ENCODE data around the gene FGD1. TPM values are rescaled to one million over a fixed set of nuclear protein-coding genes. Genes with fewer than 3 reads are reported as not detected.
A peak's percentile ranks its signal among the peaks of the same experiment; 100 is the strongest.
"Not testable (repeated sequence)": the region's sequence is repeated elsewhere in the genome, so short reads cannot be mapped to it uniquely, and the experiment has no call there.

Gene FGD1
- total RNA-seq, result not detected

DNA sequence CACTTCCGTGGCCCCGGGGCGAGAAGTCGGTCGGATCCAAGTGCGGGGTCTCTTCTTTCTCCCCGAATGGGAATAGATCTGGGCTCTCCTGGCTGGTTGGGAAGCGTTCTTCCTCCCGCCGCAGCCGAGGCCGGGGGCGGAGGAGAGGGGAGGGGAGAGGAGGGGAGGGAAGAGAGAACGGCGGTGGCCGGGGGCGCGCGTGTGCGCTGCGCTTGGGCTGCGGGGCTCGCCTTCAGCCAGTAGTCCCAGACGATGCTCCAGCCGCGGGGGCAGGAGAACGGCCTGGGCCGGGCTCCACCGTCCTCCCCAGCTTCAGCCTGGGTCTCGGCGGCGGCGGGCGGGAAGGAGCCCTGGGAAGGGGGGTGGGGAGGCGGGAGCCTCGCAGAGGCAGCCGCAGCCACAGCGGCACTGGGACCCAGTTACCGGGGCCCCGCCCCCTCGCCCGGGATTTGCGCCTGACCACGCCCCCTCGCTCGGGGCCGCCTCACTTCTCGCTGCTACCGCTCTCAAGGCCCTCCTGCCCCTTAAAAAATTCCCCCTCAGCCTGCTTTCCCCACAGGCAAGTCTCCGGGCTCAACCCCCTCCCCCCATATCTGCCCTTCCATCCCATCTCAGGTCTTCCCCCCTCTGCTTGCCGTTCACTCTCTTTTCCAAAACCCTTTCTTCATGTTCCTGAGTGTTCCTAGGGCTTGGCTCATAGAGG is at the start of gene FGD1:
Gene FGD1 (minus strand): TSS at position 421 of the 703 bp plus-strand sequence. CDS start 802 bp downstream, outside the sequence.
- no peaks in the 10 kb centered on the region for H3K4me1 ChIP-seq (ENCODE audit: insufficient read depth, low read length)
- peaks cover 13% of the 10 kb centered on the region for H3K27me3 ChIP-seq (ENCODE audit: insufficient read depth, low read length)
- H3K4me3 ChIP-seq (ENCODE audit: low read length), result no peak within 1 kb of the TSS
- no peaks in the 10 kb centered on the region for H3K9me3 ChIP-seq (ENCODE audit: low read depth, low read length)

DNA sequence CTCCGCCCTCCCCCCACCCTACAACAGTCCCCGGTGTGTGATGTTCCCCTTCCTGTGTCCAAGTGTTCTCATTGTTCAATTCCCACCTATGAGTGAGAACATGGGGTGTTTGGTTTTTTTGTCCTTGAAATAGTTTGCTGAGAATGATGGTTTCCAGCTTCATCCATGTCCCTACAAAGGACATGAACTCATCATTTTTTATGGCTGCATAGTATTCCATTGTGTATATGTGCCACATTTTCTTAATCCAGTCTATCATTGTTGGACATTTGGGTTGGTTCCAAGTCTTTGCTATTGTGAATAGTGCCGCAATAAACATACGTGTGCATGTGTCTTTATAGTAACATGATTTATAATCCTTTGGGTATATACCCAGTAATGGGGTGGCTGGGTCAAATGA is 46.2 kb upstream of the FGD1 start:
- H3K4me3 ChIP-seq (ENCODE audit: low read length); H3K9me3 ChIP-seq (ENCODE audit: low read depth, low read length); H3K27me3 ChIP-seq (ENCODE audit: insufficient read depth, low read length); H3K4me1 ChIP-seq (ENCODE audit: insufficient read depth, low read length): not testable (repeated sequence)

DNA sequence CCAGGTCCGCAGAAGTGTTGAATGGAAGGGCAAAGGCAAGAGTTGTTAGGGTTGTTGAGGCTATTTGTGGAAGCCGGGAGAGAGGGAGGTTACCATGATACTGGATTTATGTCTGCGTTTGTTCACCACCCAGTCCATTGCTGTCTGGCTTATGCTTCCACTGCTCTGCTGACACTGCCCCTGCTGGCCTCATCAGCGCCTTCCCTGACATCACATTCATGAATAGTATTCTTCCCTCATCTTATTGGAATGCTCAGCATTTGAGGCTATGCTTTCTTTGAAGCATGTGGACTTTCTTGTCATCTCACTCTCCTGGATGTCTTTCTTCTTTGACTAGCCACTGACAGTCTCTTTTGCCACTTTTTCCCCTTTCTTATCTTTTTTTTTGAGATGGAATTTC is 44.3 kb upstream of the FGD1 start:
- Histone ChIP-seq H3K9me3 (ENCODE audit: low read depth, low read length) (no peaks in the 10 kb centered on the region), H3K4me3 (ENCODE audit: low read length) (no peak overlapping the region), H3K4me1 (ENCODE audit: insufficient read depth, low read length) (no peaks in the 10 kb centered on the region), H3K27me3 (ENCODE audit: insufficient read depth, low read length) (no peaks in the 10 kb centered on the region)

DNA sequence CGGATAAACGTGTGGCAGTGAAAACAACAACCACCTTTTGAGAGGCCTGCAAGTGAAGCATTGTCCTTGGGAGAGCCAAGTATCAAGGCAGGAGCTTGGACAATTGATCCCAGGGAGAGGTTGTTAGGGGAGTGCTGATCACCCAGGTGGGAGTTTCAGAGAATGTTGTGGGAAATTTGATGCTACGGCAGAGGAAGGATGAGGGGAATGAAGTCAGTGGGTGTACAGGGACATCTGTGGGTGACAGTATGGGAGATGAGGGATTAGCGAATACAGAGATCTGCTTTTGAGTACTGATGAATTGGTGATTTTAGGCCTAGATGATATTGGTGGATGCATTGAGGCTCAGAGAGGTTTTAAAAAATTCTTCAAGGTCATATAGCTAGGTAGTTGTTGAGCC is 38.2 kb upstream of the FGD1 start:
- H3K9me3 ChIP-seq (ENCODE audit: low read depth, low read length), result no peaks in the 10 kb centered on the region
- no peaks in the 10 kb centered on the region for H3K27me3 ChIP-seq (ENCODE audit: insufficient read depth, low read length)
- H3K4me3 ChIP-seq (ENCODE audit: low read length), result no peak overlapping the region
- H3K4me1 ChIP-seq (ENCODE audit: insufficient read depth, low read length), result peaks cover 30% of the 10 kb centered on the region

DNA sequence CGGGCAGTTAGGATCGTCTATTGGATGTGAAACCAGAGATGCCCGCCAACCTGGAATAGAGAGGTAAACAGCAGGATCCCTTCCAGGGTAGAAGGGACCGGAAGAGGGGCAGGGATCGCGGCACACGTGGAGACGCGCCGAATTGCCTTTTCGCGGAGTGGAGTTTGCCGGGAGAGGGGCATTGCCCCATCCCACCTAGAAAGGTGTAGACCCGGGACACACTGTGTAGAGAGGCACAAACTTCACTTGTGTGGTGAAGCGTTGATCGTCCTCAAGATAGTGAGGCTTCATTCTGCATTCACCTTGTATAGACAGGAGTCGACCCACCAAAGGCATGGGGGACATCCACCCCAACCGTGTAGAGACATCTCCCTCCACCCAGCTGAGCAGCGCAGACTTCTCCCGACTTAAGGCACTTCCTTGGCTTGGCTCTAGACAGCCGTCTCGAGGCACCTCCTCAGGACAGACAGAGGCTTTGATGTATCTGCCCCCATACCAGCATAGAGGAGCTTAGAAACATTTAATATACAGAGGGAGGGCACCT is 34.4 kb upstream of the FGD1 start:
- Histone ChIP-seq H3K9me3 (ENCODE audit: low read depth, low read length) (no peaks in the 10 kb centered on the region), H3K4me1 (ENCODE audit: insufficient read depth, low read length) (peaks cover 31% of the 10 kb centered on the region), H3K27me3 (ENCODE audit: insufficient read depth, low read length) (no peaks in the 10 kb centered on the region), H3K4me3 (ENCODE audit: low read length) (peak overlapping the region; percentile 86)

DNA sequence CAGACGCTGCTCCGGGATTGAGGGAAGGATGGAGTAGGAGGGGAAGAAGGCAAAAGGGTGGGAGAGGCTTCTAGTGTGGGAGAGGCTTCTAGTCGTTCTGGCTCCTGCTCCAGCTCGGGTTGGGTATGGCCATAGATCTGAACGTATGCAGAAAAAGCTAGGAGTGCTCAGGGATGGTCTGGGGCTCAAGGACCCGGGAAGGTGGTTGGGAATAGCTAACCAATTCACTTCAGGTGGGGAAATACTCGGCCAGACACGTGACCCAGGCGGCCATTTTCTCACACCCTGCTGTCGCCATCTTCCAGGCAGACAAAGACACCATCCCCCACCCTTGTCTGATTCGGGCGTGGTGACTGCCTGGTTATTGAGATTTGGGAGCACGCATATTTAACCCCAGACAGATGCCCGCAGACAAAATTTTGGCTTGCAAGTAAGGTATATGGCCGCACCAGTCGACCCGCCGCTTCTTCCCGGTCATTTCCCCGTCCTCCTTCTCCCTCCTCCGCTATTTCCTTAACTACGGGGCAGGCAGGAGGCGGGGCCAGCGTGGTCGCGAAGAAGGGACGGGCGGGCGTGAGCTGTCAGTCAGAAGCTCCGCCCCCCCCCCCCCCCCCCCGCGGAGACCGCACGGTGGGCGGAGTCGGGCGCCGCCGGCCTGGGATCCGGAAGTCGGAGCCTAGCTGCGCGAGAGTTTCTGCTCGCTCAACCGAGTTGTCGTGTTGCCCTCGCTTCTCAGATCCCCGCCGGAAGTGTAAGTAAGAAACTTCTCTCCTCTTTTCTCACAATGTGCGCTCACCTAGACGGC is 33.7 kb upstream of the FGD1 start, which contains the start of gene GNL3L:
Gene GNL3L (plus strand): TSS at position 668 of the 805 bp plus-strand sequence. CDS start 2,348 bp downstream, outside the sequence.
- Histone ChIP-seq H3K9me3 (ENCODE audit: low read depth, low read length) (no peaks in the 10 kb centered on the region), H3K27me3 (ENCODE audit: insufficient read depth, low read length) (no peaks in the 10 kb centered on the region), H3K4me3 (ENCODE audit: low read length) (peak within 1 kb of the TSS; percentile 86), H3K4me1 (ENCODE audit: insufficient read depth, low read length) (peaks cover 31% of the 10 kb centered on the region)

DNA sequence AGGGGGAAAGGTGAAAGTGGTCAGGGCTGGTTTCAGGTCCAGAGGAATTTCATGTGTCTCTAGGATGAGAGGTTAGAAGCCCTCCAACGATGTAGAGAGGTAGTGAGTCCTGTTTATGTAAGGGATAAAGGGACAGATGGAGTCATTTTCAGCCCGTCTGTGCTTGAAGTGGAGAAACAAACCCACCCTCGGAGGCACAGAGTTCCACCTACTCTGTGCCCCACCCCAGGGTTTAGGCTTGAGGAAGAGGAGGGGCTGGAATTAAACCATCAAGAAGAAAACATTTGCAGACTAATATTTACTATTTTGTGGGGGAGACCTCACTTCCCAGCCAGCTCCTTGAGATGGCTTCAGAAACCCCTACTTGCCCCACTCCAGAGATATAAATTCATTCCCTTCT is 33.1 kb upstream of the FGD1 start:
- Histone ChIP-seq H3K27me3 (ENCODE audit: insufficient read depth, low read length) (no peaks in the 10 kb centered on the region), H3K4me1 (ENCODE audit: insufficient read depth, low read length) (peaks cover 26% of the 10 kb centered on the region), H3K4me3 (ENCODE audit: low read length) (no peak overlapping the region), H3K9me3 (ENCODE audit: low read depth, low read length) (no peaks in the 10 kb centered on the region)

DNA sequence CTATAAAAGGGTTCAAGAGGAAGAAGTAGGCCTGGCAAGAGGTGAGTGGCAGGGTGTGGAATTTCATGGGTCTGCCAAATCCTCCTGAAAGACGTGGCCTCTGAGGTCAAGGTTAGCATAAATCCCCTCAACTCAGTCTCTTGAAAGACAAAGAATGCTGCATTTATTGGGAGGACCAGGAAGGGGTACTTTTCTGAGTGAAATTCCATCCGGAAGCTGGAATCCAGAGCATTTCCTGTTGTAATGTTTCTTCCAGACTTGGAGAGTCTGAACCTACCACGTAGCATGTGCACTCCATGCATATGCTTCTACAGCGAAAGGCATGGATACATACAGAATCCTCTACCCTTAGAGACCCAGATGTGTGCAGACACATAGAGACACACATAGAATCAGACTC is 13.4 kb upstream of the FGD1 start:
- no peak overlapping the region for H3K4me3 ChIP-seq (ENCODE audit: low read length)
- H3K27me3 ChIP-seq (ENCODE audit: insufficient read depth, low read length), result no peaks in the 10 kb centered on the region
- H3K9me3 ChIP-seq (ENCODE audit: low read depth, low read length), result no peaks in the 10 kb centered on the region
- H3K4me1 ChIP-seq (ENCODE audit: insufficient read depth, low read length), result no peaks in the 10 kb centered on the region

DNA sequence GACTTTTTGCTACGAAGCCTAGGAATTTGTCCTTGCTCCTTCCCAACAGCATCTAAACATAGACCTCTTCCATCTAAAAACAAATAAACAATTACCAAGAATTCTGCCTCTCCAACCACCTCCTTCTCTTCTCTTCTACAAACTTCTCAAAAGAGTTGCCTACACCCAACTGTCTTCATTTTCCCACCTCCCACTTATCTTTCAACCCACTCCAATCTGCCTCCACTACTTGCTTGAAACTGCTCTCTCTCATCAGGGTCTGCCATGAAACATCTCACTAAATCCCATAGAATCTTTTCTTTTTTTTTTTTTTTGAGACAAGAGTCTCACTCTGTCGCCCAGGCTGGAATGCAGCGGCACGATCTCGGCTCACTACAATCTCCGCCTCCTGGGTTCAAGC is 902 bp upstream of the FGD1 start:
- H3K27me3 ChIP-seq (ENCODE audit: insufficient read depth, low read length), result peaks cover 13% of the 10 kb centered on the region

DNA sequence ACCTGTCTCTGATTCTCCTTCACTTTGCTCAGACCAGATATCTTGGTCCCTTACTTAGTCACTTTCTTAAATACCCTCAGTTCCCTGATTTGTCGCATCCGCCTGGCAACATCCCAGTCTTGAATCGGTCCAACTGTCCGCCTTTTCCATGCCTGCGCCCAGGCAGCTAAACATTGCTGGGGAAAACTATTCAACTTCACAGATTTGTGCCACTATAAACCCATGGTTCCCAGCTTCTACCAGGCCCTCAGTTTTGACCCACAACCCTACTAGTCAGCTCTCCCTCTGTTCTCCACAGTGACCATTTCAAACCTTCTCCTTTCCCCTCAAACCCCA is 451 bp upstream of the FGD1 start:
- no peaks in the 10 kb centered on the region for H3K9me3 ChIP-seq (ENCODE audit: low read depth, low read length)
- H3K27me3 ChIP-seq (ENCODE audit: insufficient read depth, low read length), result peaks cover 13% of the 10 kb centered on the region
- no peaks in the 10 kb centered on the region for H3K4me1 ChIP-seq (ENCODE audit: insufficient read depth, low read length)
- no peak overlapping the region for H3K4me3 ChIP-seq (ENCODE audit: low read length)

More for the DNA sequence above, 902 bp upstream of the FGD1 start:
- Histone ChIP-seq H3K9me3 (ENCODE audit: low read depth, low read length) (no peaks in the 10 kb centered on the region), H3K4me3 (ENCODE audit: low read length) (no peak overlapping the region), H3K4me1 (ENCODE audit: insufficient read depth, low read length) (no peaks in the 10 kb centered on the region)

DNA sequence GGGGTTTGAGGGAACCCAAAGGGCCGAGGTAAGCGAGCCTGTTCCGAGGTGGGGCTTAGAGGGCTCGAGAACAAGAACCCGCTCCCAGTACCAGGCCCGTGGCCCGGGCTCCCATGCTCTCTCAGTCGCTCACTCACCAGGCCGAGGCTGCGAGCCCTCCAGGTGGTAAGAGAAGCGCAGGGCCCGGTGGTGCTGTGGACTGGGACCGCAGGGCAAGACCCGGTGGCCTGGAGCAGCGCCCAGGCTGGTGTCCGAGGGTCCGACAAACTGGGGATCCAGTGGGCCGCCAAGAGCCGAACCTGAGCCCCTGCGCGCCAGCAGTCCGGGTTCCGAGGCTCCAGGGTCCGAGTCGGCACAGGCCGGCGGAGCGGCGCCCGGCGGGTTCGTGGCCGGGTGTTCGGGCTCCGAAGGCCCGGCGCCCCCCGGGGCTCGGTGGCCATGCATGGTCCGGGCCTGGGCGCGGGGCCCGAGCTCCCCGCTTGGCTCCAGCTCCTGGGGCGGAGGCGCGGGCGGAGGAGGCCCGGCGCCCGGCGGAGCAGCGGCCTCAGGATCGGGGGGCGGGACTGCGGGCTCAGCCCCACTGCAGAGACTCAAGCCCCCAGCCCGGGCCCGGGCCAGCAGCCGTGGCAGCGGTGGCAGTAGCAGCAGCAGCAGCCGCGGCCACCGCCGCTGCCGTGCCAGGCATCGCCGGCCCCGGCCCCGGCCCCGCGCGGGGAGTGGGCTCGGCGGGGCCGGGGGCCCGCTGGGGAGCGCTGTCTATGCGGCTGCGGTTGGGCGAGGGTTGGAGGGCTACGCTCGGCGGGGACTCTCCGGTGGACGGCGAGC is 833 bp downstream of the FGD1 start:
- Histone ChIP-seq H3K27me3 (ENCODE audit: insufficient read depth, low read length) (peaks cover 13% of the 10 kb centered on the region), H3K9me3 (ENCODE audit: low read depth, low read length) (no peaks in the 10 kb centered on the region), H3K4me1 (ENCODE audit: insufficient read depth, low read length) (no peaks in the 10 kb centered on the region), H3K4me3 (ENCODE audit: low read length) (no peak overlapping the region)

DNA sequence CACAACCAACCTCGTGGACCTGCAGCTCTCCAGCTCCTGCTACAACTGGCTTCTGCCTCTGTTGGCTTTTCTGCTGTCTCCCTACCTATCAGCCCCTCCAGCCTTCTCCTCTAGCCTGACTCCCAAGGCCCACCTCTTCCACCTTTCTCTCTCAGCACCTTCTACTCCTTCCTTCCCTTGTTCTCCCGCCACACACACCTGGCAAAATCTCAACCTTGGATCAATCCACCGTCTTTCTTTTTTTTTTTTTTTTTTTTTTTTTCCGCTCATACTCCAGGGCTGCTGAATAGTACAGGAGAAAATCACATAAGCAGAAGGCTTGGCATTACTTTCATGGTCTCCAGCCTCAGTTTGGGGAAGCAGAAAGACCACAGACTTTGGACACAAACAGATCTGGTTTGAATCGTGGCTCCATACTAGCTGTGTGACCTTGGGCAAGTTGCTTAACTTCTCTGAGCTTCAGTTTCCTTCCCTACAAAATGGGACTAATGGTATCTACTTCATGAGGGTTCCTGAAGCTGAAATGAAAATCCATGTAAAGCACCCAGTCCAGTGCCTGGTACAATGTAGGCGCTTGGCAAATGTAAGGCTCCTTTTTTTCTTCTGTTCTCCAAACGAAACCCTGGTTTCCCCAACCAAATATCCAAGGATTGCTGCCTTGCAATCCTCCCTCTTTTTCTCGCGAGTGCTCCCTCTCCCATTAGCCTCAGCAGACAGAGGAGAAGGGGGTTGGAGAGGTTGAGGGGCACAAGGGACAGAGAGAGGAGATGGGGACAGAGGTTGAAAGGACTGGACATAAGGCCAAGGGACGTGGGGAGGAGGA is 1.7 kb downstream of the FGD1 start:
- H3K4me3 ChIP-seq (ENCODE audit: low read length), result no peak overlapping the region
- H3K4me1 ChIP-seq (ENCODE audit: insufficient read depth, low read length), result no peaks in the 10 kb centered on the region
- H3K27me3 ChIP-seq (ENCODE audit: insufficient read depth, low read length), result peaks cover 13% of the 10 kb centered on the region
- H3K9me3 ChIP-seq (ENCODE audit: low read depth, low read length), result no peaks in the 10 kb centered on the region

DNA sequence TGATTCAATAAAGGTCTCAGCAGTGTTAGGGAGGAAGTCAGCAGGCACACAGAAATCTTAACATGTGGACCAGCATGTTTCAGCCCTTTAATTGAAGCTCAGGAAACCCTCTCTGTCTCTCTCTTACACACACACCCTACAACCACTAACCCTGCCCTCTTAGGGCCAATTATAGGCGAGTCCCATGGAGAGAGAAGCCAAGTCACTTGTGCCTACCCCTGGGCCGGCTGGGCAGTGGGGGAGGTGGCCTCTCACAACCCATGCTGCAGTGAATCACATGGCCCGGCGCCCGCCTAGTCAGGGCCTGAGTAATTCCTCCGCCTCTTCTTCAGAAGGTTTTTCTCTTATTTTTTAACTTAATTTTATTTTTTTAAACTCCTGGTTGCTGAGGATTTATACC is 3.7 kb downstream of the FGD1 start:
- Histone ChIP-seq H3K4me1 (ENCODE audit: insufficient read depth, low read length) (no peaks in the 10 kb centered on the region), H3K27me3 (ENCODE audit: insufficient read depth, low read length) (peaks cover 13% of the 10 kb centered on the region), H3K9me3 (ENCODE audit: low read depth, low read length) (no peaks in the 10 kb centered on the region), H3K4me3 (ENCODE audit: low read length) (no peak overlapping the region)

DNA sequence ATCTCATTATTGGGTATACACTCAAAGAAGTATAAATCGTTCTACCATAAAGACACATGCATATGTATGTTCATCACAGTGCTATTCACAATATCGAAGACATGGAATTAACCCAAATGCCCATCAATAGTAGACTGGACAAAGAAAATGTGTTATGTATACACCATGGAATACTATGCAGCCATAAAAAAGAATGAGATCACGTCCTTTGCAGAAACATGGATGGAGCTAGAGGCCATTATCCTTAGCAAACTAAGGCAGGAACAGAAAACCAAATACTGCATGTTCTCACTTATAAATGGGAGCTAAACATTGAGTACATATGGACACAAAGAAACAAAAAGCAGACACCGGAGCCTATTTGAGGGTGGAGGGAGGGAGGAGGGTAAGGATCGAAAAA is 6.2 kb downstream of the FGD1 start:
- not testable (repeated sequence) for H3K9me3 ChIP-seq (ENCODE audit: low read depth, low read length); H3K4me1 ChIP-seq (ENCODE audit: insufficient read depth, low read length); H3K4me3 ChIP-seq (ENCODE audit: low read length); H3K27me3 ChIP-seq (ENCODE audit: insufficient read depth, low read length)

Measured in mononuclear cell (primary cell).